SW 1271 (cell line): Measurements from ENCODE around the gene CREBL2.
"Not testable (repeated sequence)": the region's sequence is repeated elsewhere in the genome, so short reads cannot be mapped to it uniquely, and the experiment has no call there.

Experiments
- DNase-seq, 2 experiments: peaks; one replicate each; lab custom pipeline; 2025; lab: John Stamatoyannopoulos, UW

CREBL2 gene

GRCh38 chr12:12639995-12640394 is 28.3 kb downstream of the CREBL2 start:
- DNase-seq, result not testable (repeated sequence)

GRCh38 chr12:12641650-12642049 is 30.0 kb downstream of the CREBL2 start:
- no peak for DNase-seq

- no peak for DNase-seq
Measured at GRCh38 chr12:12642916-12643315, 31.2 kb downstream of the CREBL2 start.

- peak; percentile 17 to 37 for DNase-seq
Measured at GRCh38 chr12:12645485-12645884, 33.8 kb downstream of the CREBL2 start.

GRCh38 chr12:12645968-12646367 is 34.3 kb downstream of the CREBL2 start:
- peak in 1 of 2 experiments; percentile 16 for DNase-seq

GRCh38 chr12:12646483-12647072 is 34.9 kb downstream of the CREBL2 start:
- no peak for DNase-seq

GRCh38 chr12:12648284-12648683 is 36.6 kb downstream of the CREBL2 start:
- no peak for DNase-seq

- DNase-seq, result no peak
Measured at GRCh38 chr12:12648951-12649650, 37.4 kb downstream of the CREBL2 start.

GRCh38 chr12:12651752-12652151 is 40.1 kb downstream of the CREBL2 start:
- DNase-seq, result no peak

GRCh38 chr12:12652704-12653103 is 41.0 kb downstream of the CREBL2 start:
- DNase-seq, result not testable (repeated sequence)

- DNase-seq, result no peak
Measured at GRCh38 chr12:12653922-12654321, 42.2 kb downstream of the CREBL2 start.

- DNase-seq, result no peak
Measured at GRCh38 chr12:12654691-12655460, 43.2 kb downstream of the CREBL2 start.

GRCh38 chr12:12660201-12660600 is 48.5 kb downstream of the CREBL2 start:
- DNase-seq, result no peak

GRCh38 chr12:12661086-12661856 is 49.6 kb downstream of the CREBL2 start:
- no peak for DNase-seq

GRCh38 chr12:12663644-12664294 is 52.1 kb downstream of the CREBL2 start:
- no peak for DNase-seq

GRCh38 chr12:12665194-12665593 is 53.5 kb downstream of the CREBL2 start:
- DNase-seq, result no peak

- no peak for DNase-seq
Measured at GRCh38 chr12:12668005-12668404, 56.3 kb downstream of the CREBL2 start.

GRCh38 chr12:12669020-12669419 is 57.3 kb downstream of the CREBL2 start:
- DNase-seq, result no peak

- DNase-seq, result peak in 1 of 2 experiments; percentile 26
Measured at GRCh38 chr12:12671850-12672660, 60.4 kb downstream of the CREBL2 start.

GRCh38 chr12:12673296-12673695 is 61.6 kb downstream of the CREBL2 start:
- no peak for DNase-seq

- DNase-seq, result no peak
Measured at GRCh38 chr12:12676605-12677004, 64.9 kb downstream of the CREBL2 start.
